Measurements from ENCODE around the gene SSTR4.
A peak's percentile ranks its signal among the peaks of the same experiment; 100 is the strongest.

SSTR4 gene

DNA sequence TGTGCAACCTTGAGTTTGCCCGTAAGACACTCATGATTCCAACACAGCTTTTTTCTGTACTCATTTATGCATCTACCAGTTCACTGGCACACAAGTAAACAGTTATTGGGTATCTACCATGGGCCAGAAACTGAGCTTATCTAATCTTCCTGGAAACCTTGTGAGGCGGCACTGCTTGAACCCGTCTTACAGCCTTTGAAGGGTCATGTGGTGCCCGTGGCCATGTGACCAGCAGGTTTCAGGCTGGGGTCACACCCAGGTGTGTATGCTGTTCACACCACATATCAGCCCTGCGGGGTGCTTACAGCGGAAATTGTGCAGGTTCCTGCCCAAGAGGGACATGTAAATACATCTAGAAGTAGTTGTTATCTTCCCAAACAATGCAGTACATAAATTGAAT, 8.3 kb downstream of the SSTR4 start:
- no peak for DNase-seq (ENCODE audit: low spot score)

DNA sequence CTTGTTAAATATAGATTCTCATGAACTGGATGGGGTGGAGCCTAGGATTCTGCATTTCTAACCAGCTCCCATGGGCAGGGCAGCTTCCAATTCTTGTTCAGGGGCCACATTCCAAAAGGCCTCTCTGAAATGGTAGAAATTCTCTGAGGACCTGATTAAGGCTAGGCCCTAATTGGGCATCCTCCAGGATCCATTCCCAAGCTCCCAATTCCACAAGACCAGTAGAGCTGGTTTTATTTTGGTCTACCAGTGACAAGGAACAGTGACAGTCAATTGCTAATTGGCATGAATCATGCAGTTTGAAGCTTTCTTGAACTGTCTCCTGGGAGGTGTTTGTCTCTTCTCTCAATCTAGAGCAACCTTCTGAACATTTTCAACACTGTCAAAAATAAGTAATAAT, 11.3 kb downstream of the SSTR4 start:
- DNase-seq (ENCODE audit: low spot score) = no peak

DNA sequence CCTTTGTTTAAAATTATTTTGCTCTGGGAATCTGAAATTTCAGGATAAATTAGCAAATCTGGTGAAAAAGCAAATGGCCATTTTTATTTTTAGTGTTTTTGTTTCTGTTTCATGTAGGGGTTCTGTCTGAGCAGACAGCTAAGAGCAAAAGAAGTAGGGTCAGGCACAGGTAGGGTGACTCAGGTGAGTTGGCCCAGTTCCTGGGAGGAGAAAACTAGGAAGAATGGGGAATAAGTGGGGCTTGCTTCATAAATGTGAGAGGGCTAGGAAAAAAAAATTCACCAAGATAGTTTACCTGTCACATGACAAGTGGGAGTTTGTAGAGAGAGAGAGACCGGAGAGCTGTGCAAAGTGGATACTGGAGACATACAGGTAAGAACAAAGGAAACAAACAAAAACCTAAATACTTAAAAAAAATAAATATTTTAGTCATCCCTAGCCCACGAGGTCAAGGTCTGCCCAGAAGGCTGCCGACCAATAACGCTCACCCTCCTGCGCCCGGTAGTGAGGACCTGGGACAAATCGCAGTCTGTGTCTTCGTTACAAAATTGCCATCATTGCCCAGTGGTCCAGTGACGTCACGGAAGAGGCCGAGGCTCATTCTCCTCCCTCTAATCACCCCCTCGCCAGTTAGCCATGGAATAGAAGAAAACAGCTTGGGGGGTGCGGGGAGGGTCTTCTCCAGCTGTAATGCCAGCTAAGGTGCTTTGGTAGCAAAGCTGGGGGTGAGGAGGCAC, 12.1 kb downstream of the SSTR4 start:
- DNase-seq (ENCODE audit: low spot score) = no peak

DNA sequence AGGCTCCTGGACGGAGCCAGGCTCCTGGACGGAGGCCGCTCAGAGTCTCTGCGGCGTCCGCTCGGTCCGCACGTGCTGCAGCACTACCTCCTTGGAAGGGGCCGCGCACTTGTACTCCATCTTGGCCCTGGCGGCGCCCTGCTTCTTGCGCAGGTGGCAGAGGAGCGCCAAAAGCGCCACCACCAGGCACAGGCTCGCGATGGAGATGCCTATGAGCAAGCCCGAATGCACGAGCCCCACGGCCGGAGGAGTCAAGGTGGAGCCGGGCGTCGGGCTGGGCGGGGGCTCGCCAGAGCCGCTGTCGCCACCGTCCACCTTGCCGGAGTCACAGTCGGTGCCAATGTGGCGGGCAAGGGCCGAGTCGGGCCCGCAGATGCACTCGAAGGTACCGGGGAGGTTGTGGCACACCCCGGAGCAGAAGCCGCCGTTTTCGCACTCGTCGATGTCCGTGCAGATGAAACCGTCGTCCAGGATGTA, 12.7 kb downstream of the SSTR4 start:
- no peak for DNase-seq (ENCODE audit: low spot score)

DNA sequence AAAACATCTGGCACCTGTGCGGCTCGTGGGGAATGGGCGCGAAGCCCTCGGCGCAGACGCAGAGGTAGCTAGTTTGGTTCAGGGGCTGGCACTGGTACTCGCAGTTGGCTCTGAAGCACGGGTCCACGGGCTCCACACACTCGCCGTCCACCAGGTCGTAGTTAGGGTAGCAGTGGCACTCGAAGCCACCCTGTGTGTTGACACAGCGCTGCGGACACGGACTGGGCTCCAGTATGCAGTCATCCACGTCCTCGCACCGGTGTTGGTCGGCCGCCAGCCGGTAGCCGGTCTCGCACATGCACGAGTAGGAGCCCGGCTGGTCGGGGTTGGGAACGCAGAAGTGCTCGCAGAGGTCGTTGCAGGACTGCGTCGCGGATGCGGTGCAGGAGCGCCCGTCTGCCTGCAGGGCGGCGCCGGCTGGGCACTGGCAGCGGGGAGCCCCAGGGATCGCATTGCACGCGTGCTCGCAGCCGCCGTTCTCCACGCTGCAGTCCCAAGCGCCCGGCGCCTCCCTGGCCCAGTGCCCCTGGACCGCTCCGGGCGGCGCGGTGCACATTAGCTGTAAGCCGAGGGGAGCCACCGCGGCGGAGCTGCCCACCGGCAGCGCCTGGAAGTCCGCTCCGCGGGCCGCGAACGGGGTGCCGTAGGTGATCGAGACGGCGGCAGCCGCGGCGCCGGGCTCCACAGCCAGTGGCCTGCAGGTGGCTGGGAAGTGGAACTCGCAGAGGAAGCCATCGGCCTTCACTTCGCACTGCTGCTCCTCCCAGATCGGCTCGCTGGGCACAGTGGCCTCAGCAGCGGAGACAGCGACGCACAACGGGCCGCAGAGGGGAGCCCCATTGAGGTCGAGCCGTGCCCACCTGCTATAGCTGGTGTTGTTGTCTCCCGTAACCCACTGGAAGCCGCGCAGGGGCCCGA, 13.4 kb downstream of the SSTR4 start:
- no peak for DNase-seq (ENCODE audit: low spot score)

DNA sequence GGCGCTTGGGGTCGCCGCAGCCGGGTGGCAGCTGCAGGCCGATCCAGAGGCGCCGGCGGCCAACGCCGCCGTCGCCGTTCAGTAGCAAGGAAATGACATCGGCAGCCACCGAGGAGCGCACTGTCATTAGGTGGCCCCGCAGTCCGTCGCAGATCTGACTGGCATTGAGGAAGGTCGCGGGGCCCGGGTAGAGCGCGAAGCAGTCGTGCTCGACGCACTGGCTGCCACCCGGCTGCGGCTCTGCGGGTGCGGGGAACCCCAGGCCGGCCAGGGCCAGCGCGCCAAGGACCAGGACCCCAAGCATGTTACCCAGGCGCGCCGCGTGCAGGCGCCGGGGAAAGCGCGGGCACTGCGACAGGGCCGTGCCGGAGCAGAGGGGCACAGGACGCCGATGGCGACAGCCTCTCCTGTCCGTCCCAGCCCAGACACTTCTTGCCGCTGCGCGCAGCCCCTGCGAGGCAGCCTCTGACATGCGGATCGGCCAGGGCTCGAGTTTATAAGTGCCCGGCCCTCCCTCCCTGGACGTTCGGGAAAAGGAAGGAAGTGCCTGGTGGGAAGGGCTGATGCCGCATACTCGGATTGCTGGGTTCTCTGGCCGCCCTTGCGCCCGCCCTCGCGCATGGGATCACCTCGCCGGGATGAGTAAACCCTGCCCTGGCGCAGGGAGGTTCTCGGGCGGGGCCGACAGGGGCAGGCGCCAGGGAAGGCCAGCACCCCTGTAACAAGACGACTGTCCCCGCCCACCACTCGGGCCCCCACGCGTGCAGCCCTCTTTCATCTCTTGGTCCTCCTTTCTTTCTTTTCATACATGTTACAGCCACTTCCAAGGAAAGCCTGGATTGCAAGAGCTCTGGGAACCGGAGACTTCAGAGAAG, 14.3 kb downstream of the SSTR4 start, which contains the start of gene THBD:
THBD (minus strand) TSS at position 472 of the 875 bp plus-strand sequence; CDS start at position 304, 168 bp downstream.
- DNase-seq (ENCODE audit: low spot score) = no peak

DNA sequence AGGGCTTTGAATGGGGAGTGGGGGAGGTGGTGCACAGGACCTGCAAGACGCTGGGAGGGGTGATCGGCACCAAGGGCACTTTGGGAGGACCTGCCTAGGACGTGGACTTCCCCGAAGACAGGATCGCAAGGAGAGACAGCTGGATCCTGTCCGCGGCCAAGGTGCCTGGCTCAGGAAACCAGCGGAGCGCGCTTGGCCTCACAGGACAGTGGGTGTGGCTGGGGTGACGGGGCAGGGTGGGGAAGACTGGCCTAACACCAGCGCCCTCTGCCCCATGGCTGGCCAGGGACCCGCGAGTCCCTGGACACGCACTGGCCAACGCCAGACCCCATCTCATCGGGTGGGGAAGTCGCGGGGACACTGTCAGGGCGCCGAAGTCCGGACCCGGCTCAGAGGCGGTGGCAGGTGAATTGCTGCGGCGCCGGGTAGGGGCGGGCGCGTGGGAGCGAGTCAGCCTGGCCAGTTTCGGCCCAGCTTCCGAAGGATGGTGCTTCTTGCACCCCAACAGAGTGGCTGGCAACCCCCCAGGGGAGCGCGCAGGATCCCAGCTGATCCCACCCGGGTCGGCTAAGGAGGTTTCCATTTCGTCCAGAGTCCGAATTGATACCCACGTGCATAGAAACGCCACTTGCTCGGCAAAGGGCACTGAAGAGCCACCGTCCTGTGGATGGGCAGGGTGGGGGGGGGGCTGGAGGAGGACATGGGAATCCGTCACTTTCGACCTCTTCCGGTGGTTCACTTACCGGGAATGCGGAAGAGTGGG, 15.1 kb downstream of the SSTR4 start:
- DNase-seq (ENCODE audit: low spot score) = no peak

DNA sequence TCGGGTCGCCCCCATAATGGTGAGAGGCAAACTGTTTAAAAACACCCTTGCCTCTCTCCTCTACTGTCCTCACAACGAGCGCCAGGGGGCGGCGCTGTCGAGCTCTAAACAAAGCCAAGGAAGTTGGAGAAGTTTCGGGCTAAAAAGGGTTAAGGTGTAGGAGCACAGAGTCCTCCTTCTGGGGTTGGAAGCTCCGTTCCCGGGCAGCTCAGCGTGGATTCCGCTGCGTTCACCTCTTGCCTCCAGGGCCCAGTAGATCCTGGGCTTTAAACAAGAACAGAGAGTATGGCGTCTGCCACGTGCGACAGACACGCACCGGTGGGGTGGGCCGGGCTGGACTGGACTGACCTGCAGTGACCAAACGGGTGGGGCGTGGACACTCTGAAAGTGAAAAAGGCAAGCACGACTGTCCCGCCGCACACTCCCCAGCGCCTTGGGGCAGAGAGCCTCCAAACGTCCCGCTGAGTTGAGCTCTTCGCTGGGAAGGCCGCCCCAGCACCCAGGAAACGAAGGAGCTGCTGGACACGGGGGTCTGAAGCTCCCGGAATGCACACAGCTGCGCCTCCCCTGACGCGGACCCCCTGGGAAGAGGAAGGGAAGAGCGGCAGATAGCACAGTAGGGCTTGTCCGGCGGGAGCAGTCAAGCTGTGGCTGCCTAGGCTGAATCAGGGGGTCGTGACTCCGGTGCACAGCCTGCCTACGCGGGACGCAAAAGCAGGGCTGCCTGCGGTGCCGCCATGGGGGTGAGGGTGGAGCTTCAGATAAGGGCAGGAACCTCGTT, 15.9 kb downstream of the SSTR4 start:
- DNase-seq (ENCODE audit: low spot score) = peak; percentile 48

DNA sequence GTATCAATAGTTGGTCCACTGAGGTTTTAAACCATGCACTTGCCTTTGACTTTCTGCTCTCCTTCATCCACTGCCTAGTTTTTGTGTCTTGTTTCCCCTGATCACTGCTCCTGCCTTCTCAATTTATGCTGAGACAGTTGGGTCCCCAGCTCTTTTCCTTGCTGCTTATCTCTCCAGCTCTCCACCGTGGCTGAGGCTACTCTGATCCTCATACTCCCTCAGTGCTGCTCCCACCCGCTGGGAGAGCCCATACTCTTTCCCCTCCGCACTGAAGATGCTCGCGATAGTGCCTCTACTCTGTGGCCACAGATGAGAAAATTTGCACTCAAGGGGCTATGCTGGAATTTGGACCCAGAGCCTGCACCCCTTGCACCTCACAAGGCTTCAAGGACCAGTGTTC, 17.8 kb downstream of the SSTR4 start:
- DNase-seq (ENCODE audit: low spot score) = no peak

DNA sequence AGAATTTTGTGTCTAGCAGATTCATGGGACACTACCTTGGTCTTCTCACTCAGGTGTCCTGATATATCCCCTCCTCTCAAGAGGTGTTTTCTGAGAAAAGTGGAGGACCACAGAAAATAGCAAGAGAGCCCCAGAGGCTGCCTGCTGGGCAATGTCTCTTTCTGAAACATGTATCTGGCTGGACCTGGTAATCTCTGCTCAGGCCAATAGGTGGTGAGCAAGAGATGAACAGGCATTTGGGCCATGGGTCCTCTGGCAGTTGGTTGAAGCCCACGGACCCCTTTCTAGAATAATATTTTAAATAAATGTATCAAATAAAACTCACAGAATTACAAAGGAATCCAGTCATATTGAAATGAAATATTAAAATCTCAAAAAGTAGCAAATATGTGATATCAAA, 23.1 kb downstream of the SSTR4 start:
- DNase-seq (ENCODE audit: low spot score) = no peak

DNA sequence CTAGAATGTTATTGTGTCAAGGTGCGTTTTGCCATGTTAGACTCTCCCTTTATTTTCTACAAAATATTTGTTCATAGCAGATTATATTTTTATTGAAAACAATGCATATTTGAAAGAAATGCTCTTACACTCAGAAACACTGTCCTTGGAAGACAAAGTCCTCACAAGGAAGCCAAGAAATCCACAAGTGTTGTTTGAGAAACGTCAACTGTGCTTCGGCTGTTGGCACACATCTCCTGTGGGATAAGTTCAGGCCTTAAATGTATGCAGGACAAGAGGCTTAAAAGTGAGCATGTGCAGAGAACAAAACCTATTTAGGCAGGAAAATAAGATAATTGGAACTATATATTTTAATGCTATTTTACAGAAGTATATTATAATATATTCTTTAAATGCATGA, 23.9 kb downstream of the SSTR4 start:
- DNase-seq (ENCODE audit: low spot score) = no peak

DNA sequence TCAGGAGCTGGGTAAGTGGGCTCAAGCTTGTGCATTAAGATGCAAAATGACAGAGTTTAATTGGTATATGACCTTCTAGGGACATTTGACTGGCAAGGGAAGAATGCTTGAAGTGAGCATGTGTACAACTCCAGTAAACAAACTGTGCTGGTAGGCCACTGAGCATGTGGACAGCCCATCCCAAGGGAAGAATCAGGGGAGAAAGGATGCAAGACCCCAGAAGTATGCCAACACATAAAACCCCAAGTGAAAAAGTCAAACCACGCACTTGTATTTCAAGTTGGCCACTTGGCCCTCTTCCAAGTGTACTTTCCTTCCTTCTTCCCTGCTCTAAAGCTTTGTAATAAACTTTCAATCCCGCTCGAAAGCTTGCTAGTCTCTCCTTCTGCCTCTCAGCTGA, 24.7 kb downstream of the SSTR4 start:
- DNase-seq (ENCODE audit: low spot score) = no peak

DNA sequence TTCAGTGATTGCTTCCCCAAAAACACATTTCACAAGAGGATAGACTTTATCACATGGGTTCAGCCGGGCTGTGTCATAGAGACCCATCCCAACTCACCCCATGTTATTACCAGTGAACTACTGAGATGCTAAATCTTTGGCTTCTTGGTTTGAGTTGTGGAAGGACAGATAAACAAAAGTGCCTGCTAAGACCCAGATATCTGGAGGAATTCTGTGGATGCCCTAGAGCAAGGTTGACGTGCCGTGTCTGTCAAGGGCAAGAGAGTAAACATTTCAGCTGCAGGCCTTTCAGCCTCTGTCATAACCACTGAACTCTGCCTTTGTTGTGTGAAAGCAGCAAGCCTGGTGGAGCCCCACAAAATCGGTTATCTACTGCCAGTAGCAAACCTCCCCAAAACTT, 25.5 kb downstream of the SSTR4 start:
- DNase-seq (ENCODE audit: low spot score) = no peak

DNA sequence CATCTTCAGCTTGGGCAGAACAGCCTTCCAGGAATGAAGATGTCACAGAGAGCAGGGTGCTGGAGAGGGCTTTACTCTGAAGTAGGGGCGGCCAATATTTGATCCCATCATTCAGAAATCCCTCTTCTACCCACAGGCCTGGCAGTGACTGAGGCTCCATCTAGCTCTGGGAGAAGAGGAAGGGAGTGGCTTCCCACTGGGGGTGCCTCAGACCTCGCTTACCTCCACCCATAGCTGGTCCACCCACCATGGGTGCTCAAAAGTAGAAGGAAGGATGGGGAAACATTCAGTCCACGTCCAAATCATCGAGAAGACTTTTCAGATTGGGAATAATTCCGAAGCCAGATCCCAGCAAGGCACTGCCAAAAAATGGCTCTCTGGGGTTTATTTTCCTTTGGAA, 26.1 kb downstream of the SSTR4 start:
- no peak for DNase-seq (ENCODE audit: low spot score)

DNA sequence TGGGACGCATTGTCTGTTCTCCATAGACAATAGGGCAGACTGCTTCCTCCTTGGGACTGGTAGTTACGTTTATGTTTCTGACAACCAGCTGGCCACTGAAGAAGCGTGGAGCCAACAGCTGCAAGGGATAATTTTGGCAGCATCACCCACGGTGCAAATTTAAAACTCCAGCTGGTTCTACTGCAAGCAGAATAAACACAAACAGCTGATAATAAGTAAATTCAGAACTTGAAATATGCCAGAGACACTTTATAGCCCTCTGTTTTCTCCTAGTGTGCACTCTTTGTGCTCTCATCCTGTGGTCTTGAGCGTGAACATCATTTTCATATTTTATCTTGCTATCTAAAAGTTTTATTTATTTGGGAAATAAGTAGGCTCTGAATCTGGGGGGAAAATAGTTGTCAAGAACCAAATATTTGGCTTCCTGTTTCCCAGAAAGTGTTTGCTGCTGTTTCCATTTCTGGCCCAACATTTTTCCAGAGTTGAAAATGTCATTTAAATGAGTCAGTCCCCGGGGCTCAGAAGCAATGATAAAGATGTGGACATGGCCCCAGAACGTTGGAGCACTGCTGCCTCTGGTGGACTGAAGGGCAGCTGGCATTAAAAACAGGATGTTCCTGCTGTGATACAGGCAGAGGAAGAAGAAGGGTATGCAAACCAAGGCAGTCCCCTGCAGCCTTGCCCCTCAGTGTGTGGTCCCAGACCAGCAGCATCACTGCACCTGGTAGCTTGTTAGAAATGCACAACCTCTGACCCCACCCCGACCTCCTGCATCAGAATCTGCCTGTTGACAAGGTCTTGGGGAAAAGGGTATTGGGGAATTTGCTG, 26.8 kb downstream of the SSTR4 start:
- DNase-seq (ENCODE audit: low spot score) = no peak

DNA sequence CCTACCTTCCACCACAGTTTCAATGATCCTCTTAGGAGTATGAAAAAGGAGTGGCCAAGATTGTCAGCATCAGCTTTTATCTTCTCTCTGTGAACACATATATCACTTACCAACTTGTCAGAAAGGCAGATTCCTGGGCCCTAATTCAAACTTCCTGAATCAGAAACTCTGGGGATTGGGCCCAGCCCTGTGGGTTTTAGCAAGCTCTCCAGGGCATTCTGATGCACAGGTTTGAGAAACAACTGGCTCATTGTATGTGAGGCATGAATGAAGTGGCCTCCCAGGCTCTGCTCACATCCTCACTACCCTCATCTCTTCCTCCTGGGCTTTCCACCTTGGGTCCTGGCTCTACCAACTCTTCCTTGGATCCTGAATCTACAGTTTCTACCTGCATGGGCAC, 27.5 kb downstream of the SSTR4 start:
- DNase-seq (ENCODE audit: low spot score) = no peak

DNA sequence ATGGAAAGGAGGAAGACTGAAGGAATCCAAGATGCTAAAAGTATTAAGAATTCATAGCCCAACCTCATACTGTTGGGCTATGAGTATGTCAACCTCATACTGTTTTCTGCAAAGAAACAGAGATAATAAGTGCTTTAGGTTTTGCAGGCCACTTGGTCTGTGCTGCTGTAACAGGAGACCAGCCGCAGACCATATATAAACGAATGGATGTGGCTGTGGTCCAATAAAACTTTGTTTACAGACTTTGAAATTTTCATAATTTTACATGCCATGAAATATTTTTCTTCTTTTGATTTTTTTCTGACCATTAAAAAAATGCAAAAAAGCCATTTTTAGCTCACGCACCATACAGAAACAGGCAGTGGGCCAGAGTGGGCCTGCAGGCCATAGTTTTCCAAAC, 28.1 kb downstream of the SSTR4 start:
- no peak for DNase-seq (ENCODE audit: low spot score)

DNA sequence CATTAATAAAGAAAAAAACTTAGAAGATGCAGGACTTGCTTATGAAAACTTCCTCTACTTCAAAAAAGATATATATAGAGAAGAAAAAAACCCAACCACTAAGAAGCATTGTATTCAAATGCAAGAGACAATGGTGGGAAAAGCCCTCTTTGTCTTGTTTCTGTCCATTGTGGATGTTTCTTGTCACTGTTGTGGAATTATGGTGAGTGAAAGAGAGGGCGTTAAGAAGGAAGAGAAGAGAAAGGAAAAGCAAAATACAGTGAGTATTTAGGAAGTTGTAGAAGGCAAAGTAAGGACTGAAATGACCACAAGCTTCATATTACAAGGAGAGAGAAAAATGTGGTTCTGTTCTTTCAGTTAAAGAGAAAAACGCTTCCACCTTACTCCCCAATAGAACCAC, 28.5 kb downstream of the SSTR4 start:
- DNase-seq (ENCODE audit: low spot score) = no peak
